Measurements from ENCODE around the gene GARIN5B. TPM values are rescaled to one million over a fixed set of nuclear protein-coding genes. Genes with fewer than 3 reads are reported as not detected.

GARIN5B gene
- total and polyA plus RNA-seq, 2 of the 8 experiments (the other 6 are each of a cell fraction or from before 2014, with no cell fraction given) = 0.03 TPM; not detected in 1

- Histone ChIP-seq H3K79me1 (ENCODE audit: low read depth, low read length) (peaks cover 5% of the 10 kb centered on the region; the same call in 1 of the 2 replicates), H3K27ac (ENCODE audit: low read depth, low read length) (no peak overlapping the region), H3K14ac (ENCODE audit: insufficient read length) (no peak overlapping the region), H4K20me1 (replicated peaks in 1 of 2; ENCODE audit: control insufficient read depth in 1 of 2, insufficient read depth in 2 of 2, low read length in 2 of 2) (peaks cover 0 to 6% of the 10 kb centered on the region in 2 experiments), H3K79me2 (ENCODE audit: control insufficient read depth in 1 of 2, insufficient read depth in 2 of 2, low read length in 2 of 2) (peaks cover 0 to 3% of the 10 kb centered on the region in 2 experiments; a peak in 1 of 4 replicates), H3K23me2 (ENCODE audit: low read depth, low read length) (peaks cover 20% of the 10 kb centered on the region; the same call in 1 of the 2 replicates), H3K4me1 (replicated peaks in 1 of 4; ENCODE audit: control insufficient read depth in 3 of 4, insufficient read depth in 4 of 4, low read length in 3 of 4) (peaks cover 0 to 23% (median 10%) of the 10 kb centered on the region in 4 experiments; a peak in 6 of 7 replicates), H3K56ac (replicated peaks; ENCODE audit: insufficient read length, low read depth, low read length) (no peak overlapping the region), H3K4me3 (ENCODE audit: extremely low read depth in 1 of 4, insufficient read depth in 2 of 4, low read depth in 3 of 4, low read length in 4 of 4) (peak overlapping the region in 3 of 4 experiments; percentile 23 to 84 (median 26); a peak in 6 of 8 replicates), H3K18ac (ENCODE audit: extremely low read depth, low read length) (peak overlapping the region; percentile 10), H3K4ac (replicated peaks; ENCODE audit: insufficient read length, low read depth, low read length) (peak overlapping the region; percentile 96), H3K9me3 (ENCODE audit: insufficient read depth in 2 of 2, low read depth in 1 of 2, low read length in 1 of 2) (no peaks in the 10 kb centered on the region), H4K8ac (ENCODE audit: extremely low read depth, insufficient read depth, low read length) (peak overlapping the region; percentile 73), H2AFZ (ENCODE audit: low read length) (no peak overlapping the region), H3K4me2 (ENCODE audit: insufficient read depth in 1 of 2, low read depth in 2 of 2, low read length in 2 of 2) (peak overlapping the region; percentile 79 to 94), H3K23ac (ENCODE audit: insufficient read length) (no peak overlapping the region), H2BK20ac (ENCODE audit: low read length) (0 out of 2 replicates have a peak overlapping the region, but pooled peaks have one; percentile 66), H3K9ac (replicated peaks in 1 of 4; ENCODE audit: extremely low read depth in 1 of 4, low read depth in 3 of 4, low read length in 3 of 4) (no peak overlapping the region; a peak in 1 of 7 replicates), H2BK120ac (replicated peaks; ENCODE audit: low read depth, low read length) (no peak overlapping the region), H2BK5ac (ENCODE audit: low read depth, low read length) (peak overlapping the region; percentile 22), H3K27me3 (replicated peaks in 1 of 4; ENCODE audit: control insufficient read depth in 3 of 4, extremely low read depth in 1 of 4, insufficient read depth in 3 of 4, low read length in 3 of 4) (peaks cover 0 to under 1% (median 0%) of the 10 kb centered on the region in 4 experiments; a peak in 1 of 7 replicates), H3K36me3 (ENCODE audit: control insufficient read depth in 2 of 4, insufficient read depth in 4 of 4, low read length in 3 of 4) (peaks cover 0 to 38% (median 18%) of the 10 kb centered on the region in 4 experiments; a peak in 4 of 8 replicates), H2BK12ac (ENCODE audit: low read depth, low read length) (peak overlapping the region; percentile 32; the same call in 1 of the 2 replicates), H2AK5ac (ENCODE audit: low read depth, low read length) (peak overlapping the region; percentile 83; the same call in 1 of the 2 replicates), H4K91ac (replicated peaks; ENCODE audit: insufficient read length, low read length) (peak overlapping the region; percentile 34), H2BK15ac (ENCODE audit: low read length) (peak overlapping the region; percentile 92), H4K5ac (ENCODE audit: insufficient read length, low read depth, low read length) (peak overlapping the region; percentile 0)
- WGBS, 2 experiments (ENCODE audit: extremely low coverage in 1 of 2, insufficient coverage in 1 of 2, insufficient read length in 1 of 2, insufficient replicate concordance in 2 of 2, low coverage in 1 of 2, low lambda C conversion rate in 2 of 2, missing lambda C conversion rate in 1 of 2) = 85% methylated on average over 17 of the region's 50 CpGs; no CpG with 5 or more reads in 1 of the 2 experiments
- no peak for FAIRE-seq
- DNase-seq (ENCODE audit: low read depth in 1 of 2, low spot score in 2 of 2) = no peak
- ChIA-PET POLR2A (ENCODE audit: partially characterized antibody) (interaction anchor here (0.6 to 4.1 kb wide), 10 partner anchors 8 to 66 kb away, joined by 3 to 30 read pairs (median 4); partner anchors contain the start of genes GARIN5B and UBE2S), CTCF (ENCODE audit: partially characterized antibody) (interaction anchor here (0.6 to 2.0 kb wide), 5 partner anchors 8 to 76 kb away, joined by 3 to 9 read pairs (median 3); no protein-coding TSS in a partner anchor)
- TF ChIP-seq CREB1 (IDR thresholded peaks at IDR 0.05) = no peak
- peak; percentile 46; the same call in 1 of the 2 replicates for TF ChIP-seq E2F6 (IDR thresholded peaks at IDR 0.05)
- TF ChIP-seq MAX (IDR thresholded peaks at IDR 0.05) = peak; percentile 72
These were observed 21.2 kb downstream of the GARIN5B start for GRCh38 chr19:55341595-55342531.

Measured in H1 (cell line).